Right cardiac atrium (tissue), 5 donors: ENCODE measurements around the gene NEB. TPM values are rescaled to one million over a fixed set of nuclear protein-coding genes. Genes with fewer than 3 reads are reported as not detected.
"Not testable (repeated sequence)": the region's sequence is repeated elsewhere in the genome, so short reads cannot be mapped to it uniquely, and the experiment has no call there.

Source experiments
- ATAC-seq, 2 donors: fragments of 200-7000 bp; cut with Tn5 transposase; one replicate each; pipeline versions ENCODE4 v1.8.0 to v1.9.1; 2020; ENCODE audit warnings: moderate library complexity in 2 of 2, mild to moderate bottlenecking in 1 of 2
- DNase-seq, 3 donors: peaks; one replicate each; pipeline ENCODE4 v3.0.0-alpha.2; 2020
- H3K27ac ChIP-seq: one replicate; pipeline ENCODE4 v1.5.1; 2013; ENCODE audit warnings: mild to moderate bottlenecking, low read length, control low read depth, moderate library complexity
- H3K27me3 ChIP-seq: one replicate; pipeline ENCODE4 v1.6.1; 2013; ENCODE audit not compliant: control insufficient read depth, insufficient read depth
- H3K4me1 ChIP-seq: one replicate; pipeline ENCODE4 v1.6.1; 2013; ENCODE audit warnings: low read length; ENCODE audit not compliant: control insufficient read depth, insufficient read depth
- H3K4me3 ChIP-seq: one replicate; pipeline ENCODE4 v1.5.1; 2013; ENCODE audit warnings: low read length, control low read depth
- H3K9me3 ChIP-seq: one replicate; pipeline ENCODE4 v1.6.1; 2013; ENCODE audit warnings: low read length; ENCODE audit not compliant: control insufficient read depth
- WGBS: extraction: QIAGEN DNeasy Blood & Tissue Kit; methylation state at CpG from one replicate; pipeline ENCODE4 v1.1.7; 2013; 5-methylcytosine and 5-hydroxymethylcytosine counted together
- intact Hi-C, 4 donors: fragments of 100-400 bp; cut with DNase I; formaldehyde crosslinking; loops; one replicate each; pipeline versions ENCODE4 v1.11.0 to v1.14.0; 2022 to 2023
- polyA plus RNA-seq: library from polyadenylated mRNA; stranded (reverse); fragments of 200-250 nt; gene quantifications from one replicate; pipeline ENCODE4 v1.2.3, GENCODE V29; 2013
- total RNA-seq, 4 donors: library from RNA; stranded (reverse); fragmentation: NEBNext Ultra II Directional; extraction: Animal tissue kit (Norgen Biotek cat#: 25700); gene quantifications; one replicate each; pipeline ENCODE4 v1.2.1, GENCODE V29; 2021
- donor health status: healthy with polysubstance abuse.
- donor health status: DM: no; HTN: yes; CAD: no.
- donor health status: DM: no; HTN: no; CAD: no.
- donor health status: DM: no; HTN: yes; CAD: no; lungs with severe emphysema.
- donor health status: DM: yes; HTN: yes; CAD: no.

The NEB gene
- total and polyA plus RNA-seq, 5 donors, result 31.0 to 48.5 (median 35.0) TPM

DNA sequence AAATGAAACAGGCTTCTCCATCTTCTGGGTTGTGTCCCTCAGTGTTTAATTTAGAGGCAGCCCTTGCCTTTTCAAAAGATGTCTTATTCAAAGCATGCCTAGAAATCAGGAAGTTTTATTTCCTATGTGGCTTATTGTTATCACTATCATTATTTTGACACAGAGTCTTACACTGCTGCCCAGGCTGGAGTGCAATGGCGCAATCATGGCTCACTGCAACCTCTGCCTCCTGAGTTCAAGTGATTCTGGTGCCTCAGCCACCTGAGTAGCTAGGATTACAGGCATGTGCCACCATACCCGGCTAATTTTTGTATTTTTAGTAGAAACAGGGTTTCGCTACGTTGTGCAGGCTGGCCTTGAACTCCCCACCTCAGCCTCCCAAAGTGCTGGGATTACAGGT, 87.8 kb downstream of the NEB start:
- H3K27me3 ChIP-seq, H3K27ac ChIP-seq, intact Hi-C loops, H3K4me3 ChIP-seq, DNase-seq, H3K9me3 ChIP-seq, ATAC-seq, H3K4me1 ChIP-seq: not testable (repeated sequence)
- 92% methylated on average over 4 of the region's 4 CpGs for WGBS

DNA sequence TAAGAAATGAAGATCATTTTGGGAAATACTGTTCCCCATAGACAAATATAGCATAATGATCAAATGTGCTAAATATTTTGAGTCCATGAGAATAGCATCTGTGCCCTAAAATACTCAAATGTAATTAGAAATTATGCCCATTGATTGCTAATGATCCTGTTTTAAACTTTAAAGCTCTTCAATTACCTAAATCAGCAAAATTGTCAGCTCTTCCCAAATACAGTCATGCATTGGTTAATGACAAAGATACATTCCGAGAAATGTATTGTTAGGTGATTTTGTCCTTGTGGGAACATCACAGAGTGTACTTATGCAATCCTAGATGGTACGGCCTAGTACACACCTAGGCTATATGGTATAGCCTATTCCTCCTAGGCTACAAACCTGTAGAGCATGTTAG, 89.7 kb downstream of the NEB start:
- Histone ChIP-seq H3K4me1 (no peaks in the 10 kb centered on the region), H3K27me3 (no peaks in the 10 kb centered on the region), H3K9me3 (no peaks in the 10 kb centered on the region), H3K27ac (no peak overlapping the region), H3K4me3 (no peak overlapping the region)
- ATAC-seq, result no peak
- no peak for DNase-seq
- intact Hi-C loops, result no loop called here
- 96% methylated on average over 2 of the region's 2 CpGs for WGBS

DNA sequence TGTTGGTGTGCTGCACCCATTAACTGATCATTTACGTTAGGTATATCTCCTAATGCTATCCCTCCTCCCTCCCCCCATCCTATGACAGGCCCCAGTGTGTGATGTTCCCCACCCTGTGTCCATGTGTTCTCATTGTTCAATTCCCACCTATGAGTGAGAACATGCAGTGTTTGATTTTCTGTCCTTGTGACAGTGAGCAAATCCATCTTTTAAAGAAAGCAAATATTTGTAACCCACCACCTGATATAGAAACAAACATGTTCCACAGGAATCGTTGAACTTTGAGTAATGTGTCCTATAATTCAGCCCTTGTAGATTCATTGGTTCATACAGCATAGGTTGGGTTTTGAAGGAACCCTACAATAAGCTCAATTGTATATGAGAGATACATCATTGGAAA, 92.4 kb downstream of the NEB start:
- H3K4me1 ChIP-seq, intact Hi-C loops, H3K9me3 ChIP-seq, ATAC-seq, H3K27me3 ChIP-seq, H3K27ac ChIP-seq, DNase-seq, H3K4me3 ChIP-seq: not testable (repeated sequence)
- whole genome bisulfite sequencing, result 92% methylated on average over 2 of the region's 2 CpGs

DNA sequence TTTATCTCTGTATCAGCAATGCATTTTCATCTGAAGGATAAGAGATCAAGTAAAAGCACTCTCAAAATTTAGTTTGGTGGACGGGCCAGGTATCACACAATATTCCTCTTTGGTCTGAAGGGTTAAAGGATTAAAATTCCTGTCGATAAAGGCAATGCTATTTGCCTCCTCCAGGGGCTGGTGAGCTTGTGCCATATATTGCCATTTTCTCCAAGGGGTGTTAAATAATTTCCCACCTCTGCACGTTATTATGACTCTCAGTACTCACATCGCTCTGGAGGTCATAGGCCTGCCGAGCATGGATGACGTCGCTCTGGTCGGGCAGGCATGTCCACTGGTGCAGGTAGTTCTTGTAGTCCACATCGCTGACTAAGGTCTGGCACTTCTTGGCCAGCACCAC, 94.2 kb downstream of the NEB start:
- H3K4me3 ChIP-seq, result no peak overlapping the region
- ATAC-seq (no peak), DNase-seq (no peak)
- H3K27ac ChIP-seq, result no peak overlapping the region
- 94% methylated on average over 9 of the region's 9 CpGs for WGBS
- no peaks in the 10 kb centered on the region for H3K9me3 ChIP-seq
- no peaks in the 10 kb centered on the region for H3K27me3 ChIP-seq
- intact Hi-C loops, result no loop called here
- no peaks in the 10 kb centered on the region for H3K4me1 ChIP-seq

DNA sequence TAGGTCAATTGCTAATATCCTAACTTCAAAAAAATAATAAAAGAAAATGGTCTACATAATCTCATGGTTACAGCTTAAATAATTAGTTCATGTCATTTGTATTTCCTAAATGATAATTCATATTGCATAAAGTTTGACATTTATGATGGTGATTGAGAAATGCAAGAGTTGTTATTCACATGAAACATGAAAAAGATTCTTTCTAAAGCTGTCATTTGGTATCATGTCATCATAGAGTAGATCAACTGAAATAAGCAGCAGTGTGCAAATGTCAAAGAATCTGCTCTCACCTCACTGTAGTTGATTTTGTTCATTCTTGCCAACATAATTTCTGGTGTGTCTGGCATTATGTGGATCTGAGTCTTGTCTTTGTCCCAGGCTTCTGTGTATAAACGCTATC, 95.3 kb downstream of the NEB start:
- intact Hi-C loops, result no loop called here

DNA sequence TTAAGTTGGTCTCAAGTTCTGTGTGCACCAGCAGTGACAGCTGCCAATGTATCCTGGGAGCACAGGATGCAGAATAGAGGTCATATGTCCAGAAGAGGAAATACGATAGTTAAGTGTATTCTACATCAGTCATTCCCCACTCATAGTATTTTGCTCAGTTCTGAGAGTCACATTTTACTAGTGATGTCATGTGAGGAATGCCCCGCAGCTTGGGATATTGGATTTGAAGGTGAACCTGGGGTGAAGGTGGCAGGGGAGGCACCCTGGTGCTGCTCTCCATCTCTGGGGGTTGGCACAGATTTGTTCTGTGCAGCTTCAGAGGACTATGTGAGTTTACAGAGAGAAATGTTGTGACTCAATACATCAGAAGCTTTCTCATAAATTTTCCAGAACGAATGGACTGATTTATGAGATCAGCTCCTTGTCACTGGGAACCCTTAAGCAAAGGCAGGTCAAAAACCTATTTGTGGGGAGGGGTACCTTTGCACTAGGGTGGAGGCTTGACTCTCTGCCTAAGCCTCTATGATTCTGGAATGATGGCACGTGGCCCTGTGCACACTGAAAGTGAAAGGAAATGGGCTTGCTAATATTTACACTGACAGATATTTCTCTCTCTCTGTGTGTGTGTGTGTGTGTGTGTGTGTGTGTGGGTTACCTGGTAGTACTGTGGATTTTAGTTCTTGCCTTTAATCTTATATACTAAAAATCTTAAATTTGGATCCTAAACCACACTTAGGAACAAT, 95.9 kb downstream of the NEB start:
- no peaks in the 10 kb centered on the region for H3K4me1 ChIP-seq
- no peak overlapping the region for H3K4me3 ChIP-seq
- no peak for DNase-seq
- intact Hi-C loops, result no loop called here
- WGBS, result 41% methylated on average over 4 of the region's 4 CpGs
- no peaks in the 10 kb centered on the region for H3K27me3 ChIP-seq
- ATAC-seq, result peak; percentile 22 to 32
- H3K9me3 ChIP-seq, result no peaks in the 10 kb centered on the region
- no peak overlapping the region for H3K27ac ChIP-seq

More for the DNA sequence above, 95.3 kb downstream of the NEB start:
- ATAC-seq (no peak), DNase-seq (no peak)
- Histone ChIP-seq H3K9me3 (no peaks in the 10 kb centered on the region), H3K27ac (no peak overlapping the region), H3K4me1 (no peaks in the 10 kb centered on the region), H3K27me3 (no peaks in the 10 kb centered on the region), H3K4me3 (no peak overlapping the region)
- 91% methylated on average over 1 of the region's 1 CpG for WGBS

DNA sequence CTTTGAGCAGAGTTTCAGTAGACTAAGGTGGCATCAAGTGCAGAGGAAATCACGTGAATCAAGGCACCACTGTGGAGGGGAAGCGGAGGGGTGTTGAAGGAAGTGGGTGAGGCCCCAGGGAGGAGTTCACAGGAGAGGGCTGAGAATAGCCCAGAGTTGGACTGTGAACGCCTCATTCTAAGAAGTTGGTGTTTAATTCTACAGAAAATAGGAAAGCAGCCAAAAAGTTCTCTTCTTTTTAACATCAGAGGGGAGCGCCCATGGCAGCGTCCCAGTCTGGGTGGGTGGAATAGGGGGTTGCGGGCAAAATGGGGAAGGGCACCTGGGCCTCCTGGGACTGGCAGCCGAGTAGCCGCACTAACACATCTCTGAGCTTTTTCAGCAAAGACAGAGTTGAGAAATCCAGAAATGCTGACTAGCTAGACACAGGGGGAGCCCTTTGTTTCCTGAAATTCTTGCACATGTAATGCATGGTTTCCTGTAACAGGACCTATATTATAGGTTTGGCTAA, 97.0 kb downstream of the NEB start:
- Histone ChIP-seq H3K4me3 (no peak overlapping the region), H3K27ac (no peak overlapping the region), H3K4me1 (no peaks in the 10 kb centered on the region), H3K9me3 (no peaks in the 10 kb centered on the region), H3K27me3 (no peaks in the 10 kb centered on the region)
- intact Hi-C loops, result no loop called here
- WGBS, result 60% methylated on average over 8 of the region's 8 CpGs
- ATAC-seq (peak; percentile 72 to 75), DNase-seq (peak in 2 of 3 donors; percentile 15 to 45)

DNA sequence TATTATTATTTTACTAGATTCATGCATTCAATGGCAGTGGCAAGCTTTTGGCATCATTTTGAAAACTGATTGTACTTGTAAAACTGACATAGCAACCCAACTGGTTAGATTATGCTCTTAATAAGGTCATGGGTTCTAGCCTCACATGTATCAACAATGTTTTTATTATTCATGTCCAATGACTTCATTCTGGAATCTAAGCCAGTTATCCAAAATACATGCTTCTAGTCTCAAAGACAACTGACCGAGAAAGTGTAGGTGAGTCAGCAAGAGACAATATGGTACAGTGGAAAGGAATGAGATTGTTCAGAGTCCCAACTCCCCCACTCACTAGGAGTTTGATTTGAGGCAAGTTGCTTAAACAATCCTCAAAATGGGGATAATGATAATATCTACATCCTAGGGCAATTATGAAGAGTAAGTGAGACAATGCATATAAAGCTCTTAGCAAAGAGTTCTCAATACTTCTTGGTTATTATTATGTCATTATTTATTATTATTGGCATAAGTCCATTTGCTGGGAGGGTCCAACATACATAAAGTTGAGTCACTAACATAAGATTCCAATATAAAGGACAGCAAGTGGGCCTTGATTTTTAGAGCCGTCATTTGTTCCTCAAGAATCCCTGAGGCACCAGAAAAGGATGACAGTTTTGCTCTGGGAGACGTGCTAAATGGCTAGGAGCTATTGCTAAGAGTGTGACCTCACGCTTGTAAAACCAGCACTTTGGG, 99.4 kb downstream of the NEB start:
- Histone ChIP-seq H3K9me3 (no peaks in the 10 kb centered on the region), H3K4me1 (no peaks in the 10 kb centered on the region), H3K4me3 (no peak overlapping the region), H3K27ac (no peak overlapping the region), H3K27me3 (no peaks in the 10 kb centered on the region)
- ATAC-seq (no peak), DNase-seq (no peak)
- intact Hi-C loops, result no loop called here
- 97% methylated on average over 4 of the region's 4 CpGs for WGBS

DNA sequence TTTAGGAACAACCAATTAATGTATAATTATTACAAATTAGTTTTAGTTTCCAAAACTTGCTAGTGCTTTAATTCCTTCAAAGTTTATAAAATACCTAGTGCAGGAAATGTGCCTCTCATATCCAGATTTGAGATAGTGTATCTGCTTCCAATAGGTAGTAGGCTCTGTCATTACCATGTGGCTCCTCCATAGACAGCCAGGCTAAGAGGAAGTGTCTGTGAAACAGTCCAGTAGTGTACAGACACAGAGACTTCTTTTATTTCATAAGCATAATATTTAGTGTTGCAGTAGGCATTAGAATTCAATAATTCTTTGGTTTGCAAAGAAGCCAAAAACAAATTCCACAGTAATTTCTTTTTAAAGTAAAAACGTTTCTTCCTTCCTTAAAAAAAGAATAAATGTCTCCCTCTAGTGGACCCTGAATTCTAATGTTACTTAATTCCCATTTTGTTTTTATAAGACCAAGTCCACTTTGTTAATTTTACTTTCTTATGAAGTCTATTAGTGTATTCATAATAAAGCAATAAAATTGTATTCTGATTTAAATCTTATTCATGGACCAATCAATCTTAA, 101.2 kb downstream of the NEB start:
- no peaks in the 10 kb centered on the region for H3K9me3 ChIP-seq
- intact Hi-C loops, result no loop called here
- H3K27ac ChIP-seq, result no peak overlapping the region
- DNase-seq (no peak), ATAC-seq (no peak)
- no peaks in the 10 kb centered on the region for H3K4me1 ChIP-seq
- no peak overlapping the region for H3K4me3 ChIP-seq
- 27% methylated on average over 1 of the region's 1 CpG for WGBS
- no peaks in the 10 kb centered on the region for H3K27me3 ChIP-seq

DNA sequence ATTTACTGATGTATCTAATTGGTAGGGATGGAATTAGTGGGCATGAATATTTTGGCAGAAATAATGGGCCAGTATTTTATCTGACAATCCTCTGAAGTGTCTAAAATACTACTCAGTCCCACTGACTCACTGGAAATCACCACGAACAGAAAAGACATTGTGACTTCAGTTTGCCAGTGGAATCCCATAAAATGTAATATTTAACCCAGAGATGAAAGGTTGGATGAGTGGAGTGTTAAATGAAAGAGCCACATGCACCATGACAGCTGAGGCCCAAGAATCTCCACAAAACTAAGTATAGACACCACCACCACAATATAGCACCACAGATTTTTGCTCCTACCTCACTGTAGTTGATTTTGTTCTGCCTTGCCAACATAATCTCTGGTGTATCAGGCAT, 103.9 kb downstream of the NEB start:
- no peak for DNase-seq
- intact Hi-C loops, result no loop called here
- 63% methylated on average over 1 of the region's 1 CpG for WGBS
- no peak for ATAC-seq
- no peak overlapping the region for H3K27ac ChIP-seq
- no peaks in the 10 kb centered on the region for H3K4me1 ChIP-seq
- H3K27me3 ChIP-seq, result no peaks in the 10 kb centered on the region
- H3K9me3 ChIP-seq, result no peaks in the 10 kb centered on the region
- no peak overlapping the region for H3K4me3 ChIP-seq

DNA sequence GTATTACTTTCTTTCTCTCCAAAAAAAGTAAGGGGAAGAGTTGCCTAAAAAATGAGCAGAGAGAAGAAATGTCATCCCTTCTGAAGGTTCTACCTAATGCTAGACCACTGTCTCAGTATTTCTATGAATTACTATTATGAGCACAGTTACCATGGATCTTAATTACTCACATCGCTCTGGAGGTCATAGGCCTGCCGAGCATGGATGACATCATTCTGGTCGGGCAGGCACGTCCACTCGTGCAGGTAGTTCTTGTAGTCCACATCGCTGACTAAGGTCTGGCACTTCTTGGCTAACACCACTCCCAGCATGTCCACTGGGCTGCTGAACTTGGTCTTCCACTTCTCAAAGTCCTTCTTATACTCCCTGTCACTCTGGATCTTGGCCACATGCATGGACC, 106.9 kb downstream of the NEB start:
- ATAC-seq (no peak), DNase-seq (no peak)
- intact Hi-C loops, result no loop called here
- Histone ChIP-seq H3K27ac (no peak overlapping the region), H3K27me3 (no peaks in the 10 kb centered on the region), H3K9me3 (no peaks in the 10 kb centered on the region), H3K4me1 (no peaks in the 10 kb centered on the region), H3K4me3 (no peak overlapping the region)
- WGBS, result 93% methylated on average over 6 of the region's 6 CpGs
